Measurements from ENCODE around the gene TBC1D22A.

Gene TBC1D22A

DNA sequence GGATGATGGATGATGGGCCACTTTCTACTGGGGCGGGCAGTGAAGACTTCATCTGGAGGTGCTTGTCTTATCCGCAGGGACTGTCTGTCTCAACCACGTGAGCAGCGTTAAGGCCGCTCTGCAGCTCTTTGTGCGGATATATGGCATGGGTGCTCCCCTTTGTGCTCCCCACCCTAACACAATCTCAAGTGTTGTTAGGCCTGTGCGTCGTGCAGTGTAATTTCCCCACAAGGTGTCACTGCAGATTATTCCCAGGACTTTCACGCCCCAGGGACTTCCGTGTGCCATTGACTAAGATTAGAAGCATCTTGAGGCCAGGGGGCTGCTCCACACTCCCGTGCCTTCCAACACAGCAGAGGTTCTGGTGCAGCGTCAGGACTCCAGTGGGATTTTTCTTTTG, 65.3 kb downstream of the TBC1D22A start:
- H3K4me3 ChIP-seq (ENCODE audit: low read depth, low read length), result no peak overlapping the region

GRCh38 chr22:46828323-46828900, 66.0 kb downstream of the TBC1D22A start:
- no peak for TF ChIP-seq CTCF (IDR thresholded peaks at IDR 0.05; ENCODE audit: insufficient read depth, low read length, missing control alignments)
- ChIA-PET POLR2A (no interaction called here), CTCF (interaction anchor here (1.0 kb wide), 1 partner anchor 25 kb away, joined by 3 read pairs; no protein-coding TSS in a partner anchor)
- no peak for DNase-seq (ENCODE audit: low read depth, low spot score)
- no peak overlapping the region for H3K4me3 ChIP-seq (ENCODE audit: low read depth, low read length)

More for the DNA sequence above, 65.3 kb downstream of the TBC1D22A start:
- CTCF ChIA-PET, result interaction anchor here (0.9 to 2.5 kb wide), 5 partner anchors 10 to 29 kb away, joined by 3 to 12 read pairs (median 4); no protein-coding TSS in a partner anchor
- POLR2A ChIA-PET, result no interaction called here
- DNase-seq (ENCODE audit: low read depth, low spot score), result no peak
- no peak for TF ChIP-seq CTCF (IDR thresholded peaks at IDR 0.05; ENCODE audit: insufficient read depth, low read length, missing control alignments)

GRCh38 chr22:46829117-46829891, 66.9 kb downstream of the TBC1D22A start:
- peak; percentile 86 for DNase-seq (ENCODE audit: low read depth, low spot score)
- ChIA-PET POLR2A (interaction anchor here (0.7 to 0.8 kb wide), 2 partner anchors 17 to 67 kb away, joined by 3 to 4 read pairs; partner anchors contain the start of gene TBC1D22A), CTCF (interaction anchor here (1.0 to 5.7 kb wide), 3 partner anchors 15 to 1663 kb away, joined by 3 to 44 read pairs (median 4); no protein-coding TSS in a partner anchor)
- no peak for TF ChIP-seq CTCF (IDR thresholded peaks at IDR 0.05; ENCODE audit: insufficient read depth, low read length, missing control alignments)
- 0 out of 2 replicates have a peak overlapping the region, but pooled peaks have one; percentile 16 for H3K4me3 ChIP-seq (ENCODE audit: low read depth, low read length)

- peak overlapping the region; percentile 16; the same call in 1 of the 2 replicates for H3K4me3 ChIP-seq (ENCODE audit: low read depth, low read length)
- no peak for TF ChIP-seq CTCF (IDR thresholded peaks at IDR 0.05; ENCODE audit: insufficient read depth, low read length, missing control alignments)
- POLR2A ChIA-PET, result interaction anchor here (0.6 to 1.1 kb wide), 5 partner anchors 9 to 1668 kb away, joined by 3 to 4 read pairs (median 3); partner anchors contain the start of gene TBC1D22A
- no peak for DNase-seq (ENCODE audit: low read depth, low spot score)
- CTCF ChIA-PET, result interaction anchor here (1.1 to 5.7 kb wide), 4 partner anchors 14 to 1663 kb away, joined by 4 to 44 read pairs (median 8); no protein-coding TSS in a partner anchor
Measured at GRCh38 chr22:46829941-46830715, 67.7 kb downstream of the TBC1D22A start.

- H3K4me3 ChIP-seq (ENCODE audit: low read depth, low read length), result no peak overlapping the region
- ChIA-PET CTCF (interaction anchor here (1.1 to 5.7 kb wide), 4 partner anchors 13 to 1662 kb away, joined by 4 to 44 read pairs (median 8); no protein-coding TSS in a partner anchor), POLR2A (interaction anchor here (1.1 kb wide), 1 partner anchor 13 kb away, joined by 4 read pairs; no protein-coding TSS in a partner anchor)
- DNase-seq (ENCODE audit: low read depth, low spot score), result no peak
- no peak for TF ChIP-seq CTCF (IDR thresholded peaks at IDR 0.05; ENCODE audit: insufficient read depth, low read length, missing control alignments)
Measured at GRCh38 chr22:46830841-46831240, 68.4 kb downstream of the TBC1D22A start.
